HG03025 (cell line): Measurements from ENCODE around the gene OR2T12.
"Not testable (repeated sequence)": the region's sequence is repeated elsewhere in the genome, so short reads cannot be mapped to it uniquely, and the experiment has no call there.

Experiments
- ATAC-seq: cut with Tn5 transposase; IDR thresholded peaks from one replicate; pipeline ENCODE4 v1.9.1; 2021; ENCODE audit warnings: mild to moderate bottlenecking, moderate library complexity; ENCODE audit not compliant: unreplicated experiment, low FRiP score

The OR2T12 gene, protein sequence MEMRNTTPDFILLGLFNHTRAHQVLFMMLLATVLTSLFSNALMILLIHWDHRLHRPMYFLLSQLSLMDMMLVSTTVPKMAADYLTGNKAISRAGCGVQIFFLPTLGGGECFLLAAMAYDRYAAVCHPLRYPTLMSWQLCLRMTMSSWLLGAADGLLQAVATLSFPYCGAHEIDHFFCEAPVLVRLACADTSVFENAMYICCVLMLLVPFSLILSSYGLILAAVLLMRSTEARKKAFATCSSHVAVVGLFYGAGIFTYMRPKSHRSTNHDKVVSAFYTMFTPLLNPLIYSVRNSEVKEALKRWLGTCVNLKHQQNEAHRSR

DNA sequence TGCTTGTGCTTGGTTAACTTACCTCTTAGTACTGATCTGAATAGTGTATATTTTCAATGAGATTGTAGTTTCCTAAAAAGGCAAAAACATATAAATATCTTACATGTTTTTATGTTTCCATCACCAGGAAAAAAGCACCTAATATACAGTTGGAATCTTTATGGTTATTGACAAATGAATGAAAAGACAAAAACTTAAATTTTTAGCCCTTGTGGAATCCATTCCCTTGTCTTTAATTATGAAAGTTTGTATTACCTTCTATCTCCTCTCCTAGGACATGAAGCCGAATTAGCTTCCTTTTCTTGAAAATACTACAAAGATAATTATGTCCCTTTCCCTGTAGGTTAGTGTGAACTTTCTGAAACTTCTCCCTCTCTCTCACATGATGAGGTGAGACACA, at the start of gene OR2T12:
OR2T12 (minus strand) TSS at position 101 of the 400 bp plus-strand sequence. CDS start 7,846 bp downstream, outside the sequence.
- ATAC-seq, result no peak

DNA sequence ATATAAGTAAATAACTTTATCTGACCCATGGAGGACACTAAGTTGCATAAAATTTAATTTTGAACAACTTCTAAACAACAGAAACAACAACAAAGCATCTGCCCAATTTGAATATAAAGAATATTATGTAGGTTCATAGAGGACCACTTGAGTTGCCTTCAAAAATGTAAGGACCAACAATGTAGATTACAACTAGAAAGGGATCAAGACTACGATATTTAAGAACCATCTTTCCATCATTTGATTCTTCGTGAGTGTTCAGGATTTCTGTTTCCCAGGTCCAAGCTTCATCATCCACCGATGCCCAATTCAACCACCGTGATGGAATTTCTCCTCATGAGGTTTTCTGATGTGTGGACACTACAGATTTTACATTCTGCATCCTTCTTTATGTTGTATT, 45.3 kb upstream of the OR2T12 start, which contains the start of gene OR14C36:
OR14C36 (plus strand) TSS at position 301 of the 400 bp plus-strand sequence; CDS start at position 301, 0 bp downstream.
- ATAC-seq, result no peak

- ATAC-seq, result no peak
Observed at GRCh38 chr1:248343451-248343850, 40.2 kb upstream of the OR2T12 start.

GRCh38 chr1:248324468-248324867, 21.2 kb upstream of the OR2T12 start, which contains the start of gene OR2M7:
OR2M7 (minus strand) TSS chr1:248324568; CDS start chr1:248324568, 0 bp downstream.
- ATAC-seq, result no peak

- no peak for ATAC-seq
Observed at GRCh38 chr1:248316796-248317195, 13.6 kb upstream of the OR2T12 start.

GRCh38 chr1:248306740-248307139, 3.5 kb upstream of the OR2T12 start:
- ATAC-seq, result not testable (repeated sequence)

GRCh38 chr1:248306103-248306502, 2.9 kb upstream of the OR2T12 start:
- ATAC-seq, result no peak

GRCh38 chr1:248305672-248306071, 2.4 kb upstream of the OR2T12 start:
- ATAC-seq, result not testable (repeated sequence)

GRCh38 chr1:248288391-248288790, 14.8 kb downstream of the OR2T12 start:
- ATAC-seq, result no peak

DNA sequence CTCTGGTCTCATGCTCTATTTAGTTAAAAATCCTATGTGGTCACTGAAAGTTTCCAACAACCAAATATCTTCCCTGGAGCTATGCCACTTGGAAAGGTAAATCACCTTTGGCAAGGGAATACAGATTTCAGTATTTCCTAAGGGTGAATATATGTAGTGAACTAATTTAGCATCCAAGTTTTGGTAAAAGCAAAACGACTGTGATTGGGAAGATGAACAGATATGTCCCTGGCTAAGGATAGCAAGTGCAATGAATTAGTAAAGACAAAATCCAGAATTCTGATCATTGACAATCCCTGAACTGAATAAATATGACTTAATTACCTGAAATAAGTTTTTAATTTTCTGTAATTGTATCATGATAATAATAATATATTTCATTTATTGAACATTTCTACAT, 25.3 kb downstream of the OR2T12 start, which contains the start of gene OR2T33:
OR2T33 (minus strand) TSS at position 101 of the 400 bp plus-strand sequence. CDS start 4,162 bp downstream, outside the sequence.
- ATAC-seq, result no peak

DNA sequence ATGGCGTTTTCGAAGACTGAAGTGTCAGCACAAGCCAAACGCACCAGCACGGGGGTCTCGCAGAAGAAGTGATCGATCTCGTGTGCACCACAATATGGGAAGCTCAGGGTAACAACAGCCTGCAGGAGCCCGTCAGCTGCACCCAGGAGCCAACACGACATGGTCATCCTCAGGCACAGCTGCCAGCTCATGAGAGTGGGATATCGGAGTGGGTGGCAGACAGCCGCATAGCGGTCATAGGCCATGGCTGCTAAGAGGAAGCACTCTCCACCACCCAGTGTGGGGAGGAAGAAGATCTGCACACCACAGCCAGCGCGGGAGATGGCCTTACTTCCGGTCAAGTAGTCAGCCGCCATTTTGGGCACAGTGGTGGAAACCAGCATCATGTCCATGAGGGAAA, 30.0 kb downstream of the OR2T12 start:
- ATAC-seq, result not testable (repeated sequence)

DNA sequence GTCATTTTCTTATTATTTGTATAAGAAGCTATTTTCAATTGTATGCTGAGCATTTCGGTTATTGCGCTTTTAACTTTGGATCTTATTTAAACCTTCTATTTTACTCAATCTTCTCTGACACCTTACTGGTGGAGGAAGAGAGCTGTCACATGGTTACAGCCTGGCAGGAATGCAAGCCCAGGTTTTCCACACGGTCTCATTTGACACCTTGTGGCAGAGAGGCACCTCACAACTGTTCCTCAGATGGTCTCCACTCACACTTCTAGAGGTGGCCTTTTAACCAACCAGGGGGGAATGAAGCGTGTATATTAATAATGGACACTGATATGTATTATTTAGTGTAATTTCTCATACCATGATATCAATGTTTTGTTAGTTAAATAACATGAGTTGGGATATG, 35.0 kb downstream of the OR2T12 start:
- ATAC-seq, result no peak

DNA sequence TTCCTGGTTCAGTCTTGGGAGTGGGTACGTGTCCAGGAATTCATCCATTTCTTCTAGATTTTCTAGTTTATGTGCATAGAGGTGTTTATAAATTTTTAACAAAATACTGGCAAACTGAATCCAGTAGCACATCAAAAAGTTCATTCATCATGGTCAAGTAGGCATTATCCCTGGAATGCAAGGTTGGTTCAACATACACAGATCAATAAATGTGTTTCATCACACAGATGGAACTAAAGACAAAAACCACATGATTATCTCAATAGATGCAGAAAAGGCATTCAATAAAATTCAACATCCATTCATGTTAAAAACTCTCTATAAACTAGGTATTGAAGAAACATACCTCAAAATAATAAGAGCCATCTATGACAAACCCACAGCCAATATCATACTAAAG, 43.9 kb downstream of the OR2T12 start:
- not testable (repeated sequence) for ATAC-seq

DNA sequence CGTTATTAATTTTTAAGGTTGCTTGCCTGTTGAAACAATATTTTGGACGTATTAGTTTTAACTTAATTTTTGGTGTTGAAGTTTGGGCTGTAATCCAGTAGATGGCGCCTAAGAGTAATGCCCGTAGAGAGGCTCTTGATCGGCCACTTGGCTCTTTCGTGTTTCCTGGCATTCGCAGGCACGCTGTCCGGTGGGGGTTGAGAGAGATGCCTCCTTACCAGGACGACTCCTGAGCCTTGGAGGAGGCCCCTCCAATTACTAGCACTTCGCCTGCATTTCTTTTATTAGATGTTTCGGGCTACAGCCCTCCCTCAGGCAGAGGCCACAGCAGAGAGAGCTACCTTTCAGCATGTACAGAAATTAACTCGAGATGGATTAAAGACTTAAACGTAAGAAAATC, 60.0 kb downstream of the OR2T12 start:
- peak; percentile 85 for ATAC-seq
